IMR-90 (cell line): Measurements from ENCODE around the gene MEGF8. TPM values are rescaled to one million over a fixed set of nuclear protein-coding genes. Genes with fewer than 3 reads are reported as not detected.

Source experiments
- ATAC-seq: fragments of 200-7000 bp; cut with Tn5 transposase; 2 replicates; pipeline ENCODE4 v1.9.1; 2020; ENCODE audit warnings: low read depth, mild to moderate bottlenecking, moderate library complexity
- BruUV-seq: library from RNA; stranded (reverse); fragments of 400-500 nt; replicated peaks from 2 replicates; lab custom pipeline; 2021; lab: Mats Ljungman, UMichigan
- CTCF ChIA-PET: fragments of 300-600 bp; formaldehyde crosslinking; extraction: SDS; loops from one replicate; lab custom pipeline; 2021; ENCODE audit warnings: antibody characterized with exemption; lab: Yijun Ruan, JAX
- POLR2A ChIA-PET: fragments of 300-600 bp; sonication (Branson Sonifier 250); formaldehyde crosslinking; loops from one replicate; lab custom pipeline; 2022; ENCODE audit warnings: antibody characterized with exemption; ENCODE audit not compliant: unreplicated experiment; lab: Charles Lee
- DNase-seq: peaks from one replicate; pipeline ENCODE4 v3.0.0; 2013
- H2AFZ ChIP-seq: replicated peaks from 2 replicates; pipeline ENCODE3; 2013; ENCODE audit warnings: low read length, mild to moderate bottlenecking; ENCODE audit not compliant: poor library complexity
- H2AK5ac ChIP-seq: 2 replicates; pipeline ENCODE4 v1.6.1; 2013; ENCODE audit warnings: low read depth, low read length, inconsistent platforms
- H2AK9ac ChIP-seq: replicated peaks from 2 replicates; pipeline ENCODE3; 2013; ENCODE audit warnings: mild to moderate bottlenecking, low read depth, low read length, moderate library complexity; ENCODE audit not compliant: poor library complexity
- H2BK120ac ChIP-seq: 2 replicates; pipeline ENCODE4 v1.6.1; 2013; ENCODE audit warnings: low read depth, low read length, inconsistent platforms
- H2BK15ac ChIP-seq: 3 replicates; pipeline ENCODE4 v1.6.1; 2013; ENCODE audit warnings: low read depth, low read length, inconsistent platforms
- H2BK20ac ChIP-seq: 2 replicates; pipeline ENCODE4 v1.6.1; 2013; ENCODE audit warnings: low read depth, mild to moderate bottlenecking, inconsistent platforms, low read length, moderate library complexity
- H2BK5ac ChIP-seq: 2 replicates; pipeline ENCODE4 v1.6.1; 2013; ENCODE audit warnings: mild to moderate bottlenecking, low read depth, low read length, inconsistent platforms; ENCODE audit not compliant: poor library complexity, severe bottlenecking
- H3K14ac ChIP-seq: replicated peaks from 2 replicates; pipeline ENCODE4 v1.6.1; 2013; ENCODE audit warnings: low read depth, low read length, inconsistent platforms
- H3K18ac ChIP-seq: 2 replicates; pipeline ENCODE4 v1.6.1; 2013; ENCODE audit warnings: low read depth, low read length, control low read depth
- H3K23ac ChIP-seq: 2 replicates; pipeline ENCODE4 v1.6.1; 2013; ENCODE audit warnings: low read depth, low read length, inconsistent platforms
- H3K27ac ChIP-seq: 2 replicates; pipeline ENCODE4 v1.5.1; 2013; ENCODE audit warnings: mild to moderate bottlenecking, control low read depth, low read length; ENCODE audit not compliant: insufficient read depth
- H3K27me3 ChIP-seq: 2 replicates; pipeline ENCODE4 v1.6.1; 2013; ENCODE audit warnings: low read length; ENCODE audit not compliant: control insufficient read depth, insufficient read depth
- H3K36me3 ChIP-seq: 2 replicates; pipeline ENCODE4 v1.6.1; 2013; ENCODE audit warnings: low read length, mixed read lengths; ENCODE audit not compliant: control insufficient read depth, insufficient read depth
- H3K4ac ChIP-seq: 2 replicates; pipeline ENCODE4 v1.6.1; 2013; ENCODE audit warnings: low read depth, low read length, inconsistent platforms
- H3K4me1 ChIP-seq: 2 replicates; pipeline ENCODE4 v1.6.1; 2013; ENCODE audit warnings: low read length, mixed read lengths; ENCODE audit not compliant: control insufficient read depth, insufficient read depth
- H3K4me2 ChIP-seq: 2 replicates; pipeline ENCODE4 v1.6.1; 2013; ENCODE audit warnings: low read depth, mild to moderate bottlenecking, control low read depth, low read length, moderate library complexity
- H3K4me3 ChIP-seq: 2 replicates; pipeline ENCODE4 v1.5.1; 2013; ENCODE audit warnings: low read depth, mild to moderate bottlenecking, control low read depth, low read length, moderate library complexity; ENCODE audit not compliant: insufficient read depth
- H3K56ac ChIP-seq: 2 replicates; pipeline ENCODE4 v1.6.1; 2013; ENCODE audit warnings: low read length, inconsistent platforms; ENCODE audit not compliant: insufficient read depth; ENCODE audit errors: extremely low read depth
- H3K79me1 ChIP-seq, 2 experiments: 2 replicates each; pipeline ENCODE4 v1.6.1; 2013; ENCODE audit warnings: low read length in 2 of 2, inconsistent platforms in 1 of 2, low read depth in 1 of 2
- H3K9ac ChIP-seq: 2 replicates; pipeline ENCODE4 v1.6.1; 2013; ENCODE audit warnings: low read depth, low read length, control low read depth
- H3K9me1 ChIP-seq: 2 replicates; pipeline ENCODE4 v1.6.1; 2013; ENCODE audit warnings: low read length, inconsistent platforms; ENCODE audit not compliant: insufficient read depth
- H3K9me3 ChIP-seq: 2 replicates; pipeline ENCODE4 v1.6.1; 2013; ENCODE audit warnings: low read length; ENCODE audit not compliant: control insufficient read depth, insufficient read depth
- H4K20me1 ChIP-seq: 2 replicates; pipeline ENCODE4 v1.6.1; 2013; ENCODE audit warnings: low read length, inconsistent platforms; ENCODE audit not compliant: insufficient read depth
- H4K5ac ChIP-seq: 2 replicates; pipeline ENCODE4 v1.6.1; 2013; ENCODE audit warnings: mild to moderate bottlenecking, low read depth, low read length, control low read depth
- H4K8ac ChIP-seq, 2 experiments: 2 replicates each; pipeline ENCODE4 v1.6.1; 2013; ENCODE audit warnings: low read depth in 2 of 2, low read length in 2 of 2, control low read depth in 1 of 2, inconsistent platforms in 1 of 2
- H4K91ac ChIP-seq: 2 replicates; pipeline ENCODE4 v1.6.1; 2013; ENCODE audit warnings: low read depth, low read length, inconsistent platforms; ENCODE audit not compliant: insufficient read depth
- MAFK ChIP-seq: IDR thresholded peaks from 2 replicates; pipeline ENCODE4 v1.6.1; 2012; ENCODE audit warnings: low read depth, low read length, improper control_type of control experiment
- MXI1 ChIP-seq: IDR thresholded peaks from 2 replicates; pipeline ENCODE4 v1.6.1; 2012; ENCODE audit warnings: low read depth, mild to moderate bottlenecking, low read length, moderate library complexity, borderline replicate concordance
- whole genome bisulfite sequencing, 2 experiments: methylation state at CpG; one replicate each; pipeline versions ENCODE4 v1.1.5 to v1.1.7; 2013; ENCODE audit warnings: missing lambda C conversion rate in 2 of 2; ENCODE audit not compliant: insufficient read length in 1 of 2; ENCODE audit errors: extremely low coverage in 2 of 2; 5-methylcytosine and 5-hydroxymethylcytosine counted together
- dilution Hi-C: fragments of 300-500 bp; cut with HindIII; formaldehyde crosslinking; loops from one replicate; pipeline ENCODE4 v1.14.3; 2018; ENCODE audit warnings: low sequenced_read_pairs; ENCODE audit not compliant: unreplicated experiment
- in situ Hi-C: fragments of 300-500 bp; cut with MboI; formaldehyde crosslinking; loops from 3 replicates; pipeline ENCODE4 v1.14.3; 2019; ENCODE audit warnings: low sequenced_read_pairs, inconsistent platforms, mixed read lengths
- intact Hi-C: fragments of 100-400 bp; cut with micrococcal nuclease; formaldehyde crosslinking; loops from 2 replicates; pipeline ENCODE4 v1.10.0; 2022
- polyA plus RNA-seq, 3 experiments: library from polyadenylated mRNA; depleted of rRNA; stranded (reverse); fragments of >200 nt; gene quantifications; 2 replicates each; pipeline ENCODE4 v1.2.3, GENCODE V29; 2012; ENCODE audit warnings: low replicate concordance in 1 of 3
- total RNA-seq: library from RNA; depleted of rRNA; stranded (reverse); fragments of >200 nt; gene quantifications from 2 replicates; pipeline ENCODE4 v1.2.3, GENCODE V29; 2012

The MEGF8 gene
- total and polyA plus RNA-seq, 2 of the 4 experiments (the other 2 are of a cell fraction): 2.3 to 12.5 TPM

DNA sequence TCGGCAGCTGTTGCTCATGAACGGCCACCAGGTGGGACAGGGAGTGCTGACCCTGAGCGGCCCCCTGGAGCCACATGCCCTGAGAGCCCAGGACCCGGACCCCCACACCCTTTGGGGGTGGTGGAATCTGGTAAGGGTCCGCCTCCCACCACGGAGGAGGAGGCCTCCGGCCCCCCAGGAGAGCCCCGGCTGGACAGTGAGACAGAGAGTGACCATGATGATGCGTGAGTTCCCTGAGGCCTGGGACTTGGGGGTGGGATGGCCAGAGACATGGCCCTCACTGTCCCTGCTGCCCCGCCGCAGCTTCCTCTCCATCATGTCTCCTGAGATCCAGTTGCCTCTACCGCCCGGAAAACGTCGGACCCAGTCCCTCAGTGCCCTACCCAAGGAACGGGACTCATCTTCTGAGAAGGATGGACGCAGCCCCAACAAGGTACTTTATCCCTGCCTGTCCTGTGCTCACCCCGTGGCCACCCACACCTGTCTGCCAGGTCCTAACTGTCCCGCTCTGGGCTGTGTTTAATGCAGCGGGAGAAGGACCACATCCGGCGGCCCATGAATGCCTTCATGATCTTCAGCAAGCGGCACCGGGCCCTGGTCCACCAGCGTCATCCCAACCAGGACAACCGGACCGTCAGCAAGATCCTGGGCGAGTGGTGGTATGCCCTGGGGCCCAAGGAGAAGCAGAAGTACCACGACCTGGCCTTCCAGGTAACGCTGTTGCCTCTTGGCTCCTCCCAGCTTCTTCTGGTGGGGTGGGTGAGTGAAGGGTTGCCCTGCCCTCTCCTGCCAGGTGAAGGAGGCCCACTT is 38.2 kb upstream of the MEGF8 start:
- Histone ChIP-seq H3K4ac (no peak overlapping the region), H2AK5ac (0 out of 2 replicates have a peak overlapping the region, but pooled peaks have one; percentile 23), H3K14ac (no peak overlapping the region), H3K9ac (no peak overlapping the region), H3K23ac (no peak overlapping the region), H3K4me2 (no peak overlapping the region), H3K79me1 (peaks cover 30 to 48% of the 10 kb centered on the region in 2 experiments), H3K9me1 (peaks cover 14% of the 10 kb centered on the region), H2BK15ac (no peak overlapping the region), H4K8ac (no peak overlapping the region), H3K27ac (no peak overlapping the region), H4K20me1 (peaks cover 36% of the 10 kb centered on the region), H4K91ac (no peak overlapping the region), H2AK9ac (no peak overlapping the region), H3K27me3 (no peaks in the 10 kb centered on the region), H4K5ac (no peak overlapping the region), H3K56ac (no peak overlapping the region), H3K9me3 (no peaks in the 10 kb centered on the region), H2BK20ac (no peak overlapping the region), H3K36me3 (peaks cover 50% of the 10 kb centered on the region), H2AFZ (no peak overlapping the region), H2BK120ac (no peak overlapping the region), H2BK5ac (no peak overlapping the region), H3K4me3 (no peak overlapping the region), H3K18ac (no peak overlapping the region), H3K4me1 (peaks cover 27% of the 10 kb centered on the region)
- dilution Hi-C loops: no loop called here
- POLR2A ChIA-PET: no interaction called here
- 89% methylated on average over 15 of the region's 30 CpGs; no CpG with 5 or more reads in 1 of the 2 experiments for WGBS, 2 experiments
- in situ Hi-C loops: no loop called here
- ATAC-seq: no peak
- no peak for DNase-seq
- CTCF ChIA-PET: no interaction called here
- intact Hi-C loops: no loop called here
- no peak for TF ChIP-seq MXI1
- peak; percentile 80 for TF ChIP-seq MAFK
- TSS peak; percentile 55 for BruUV-seq
